ENCODE data around the gene DRAM1.

- no peak for TF ChIP-seq CTCF (conservative IDR thresholded peaks at IDR 0.05; ENCODE audit: low read depth, low read length)
- no peak for TF ChIP-seq RAD21 (IDR thresholded peaks at IDR 0.05; ENCODE audit: low read length)
- TF ChIP-seq POLR2A (IDR thresholded peaks at IDR 0.05; ENCODE audit: low read depth, low read length) = no peak
Measured at GRCh38 chr12:101948365-101948764, 71.0 kb downstream of the DRAM1 start.

All from IMR-90 (cell line).